DND-41 (cell line): ENCODE data around the gene TRERF1.

Experiments
- ATAC-seq: fragments of 200-7000 bp; cut with Tn5 transposase; 3 replicates; pipeline ENCODE4 v1.9.1; 2021; ENCODE audit warnings: low read depth; ENCODE audit not compliant: insufficient read depth
- DNase-seq: peaks from one replicate; pipeline ENCODE4 v3.0.0-alpha.2; 2020
- H2AFZ ChIP-seq: 2 replicates; pipeline ENCODE4 v1.6.0; 2012; ENCODE audit warnings: low read depth, low read length
- H3K27ac ChIP-seq: 2 replicates; pipeline ENCODE4 v1.5.1; 2012; ENCODE audit warnings: low read length, inconsistent platforms
- H3K27me3 ChIP-seq: fragments of 200-600 bp; sonication (generic); 2 replicates; pipeline ENCODE4 v1.6.0; 2012; ENCODE audit warnings: low read length, mild to moderate bottlenecking, inconsistent platforms; ENCODE audit not compliant: insufficient read depth, poor library complexity
- H3K36me3 ChIP-seq: 2 replicates; pipeline ENCODE4 v1.5.1; 2012; ENCODE audit warnings: low read length, inconsistent platforms; ENCODE audit not compliant: insufficient read depth
- H3K4me1 ChIP-seq: 2 replicates; pipeline ENCODE4 v1.5.1; 2012; ENCODE audit warnings: mild to moderate bottlenecking, low read length; ENCODE audit not compliant: insufficient read depth
- H3K4me2 ChIP-seq: 2 replicates; pipeline ENCODE4 v1.6.0; 2012; ENCODE audit warnings: mild to moderate bottlenecking, moderate library complexity, low read length, inconsistent platforms; ENCODE audit not compliant: insufficient read depth
- H3K4me3 ChIP-seq, 2 experiments: fragments of 200-600 bp in 1 of 2; shearing (Covaris generic) in 1 of 2; 2 replicates each; pipeline ENCODE4 v1.5.1; 2012 to 2016; ENCODE audit warnings: inconsistent platforms in 2 of 2, low read length in 2 of 2, mild to moderate bottlenecking in 2 of 2, low read depth in 1 of 2, moderate library complexity in 1 of 2
- H3K79me2 ChIP-seq: 2 replicates; pipeline ENCODE4 v1.6.0; 2012; ENCODE audit warnings: low read length, inconsistent platforms; ENCODE audit not compliant: insufficient read depth
- H3K9ac ChIP-seq: 2 replicates; pipeline ENCODE4 v1.6.0; 2012; ENCODE audit warnings: low read depth, mild to moderate bottlenecking, inconsistent platforms, low read length, moderate library complexity
- H3K9me3 ChIP-seq: 2 replicates; pipeline ENCODE4 v1.5.1; 2012; ENCODE audit warnings: low read length, moderate library complexity, mild to moderate bottlenecking, inconsistent platforms; ENCODE audit not compliant: insufficient read depth, severe bottlenecking
- H4K20me1 ChIP-seq: 2 replicates; pipeline ENCODE4 v1.6.0; 2012; ENCODE audit warnings: low read length; ENCODE audit not compliant: insufficient read depth
- CTCF ChIP-seq: IDR thresholded peaks from 2 replicates; pipeline ENCODE4 v1.5.1; 2012; ENCODE audit warnings: borderline replicate concordance, low read length, moderate library complexity, mild to moderate bottlenecking; ENCODE audit not compliant: poor library complexity, severe bottlenecking; ENCODE audit errors: extremely low read depth
- EZH2 ChIP-seq: IDR thresholded peaks from 3 replicates; pipeline ENCODE4 v1.6.1; 2012; ENCODE audit warnings: borderline replicate concordance, low read depth, mild to moderate bottlenecking, moderate library complexity, low read length, inconsistent platforms; ENCODE audit not compliant: severe bottlenecking

TRERF1 gene

GRCh38 chr6:42292004-42292740 lies 159.6 kb downstream of the TRERF1 start:
- TF ChIP-seq CTCF, result no peak
- no peak for TF ChIP-seq EZH2
- no peak overlapping the region for H3K27ac ChIP-seq
- no peak overlapping the region for H3K4me3 ChIP-seq
- no peak overlapping the region for H3K4me2 ChIP-seq
- H3K4me1 ChIP-seq, result no peaks in the 10 kb centered on the region; the same call in 1 of the 2 replicates
- H3K9ac ChIP-seq, result no peak overlapping the region
- H4K20me1 ChIP-seq, result no peaks in the 10 kb centered on the region
- H3K36me3 ChIP-seq, result no peaks in the 10 kb centered on the region
- no peak overlapping the region for H2AFZ ChIP-seq
- DNase-seq, result no peak
- H3K79me2 ChIP-seq, result no peaks in the 10 kb centered on the region
- no peak for ATAC-seq
- H3K9me3 ChIP-seq, result no peaks in the 10 kb centered on the region
- no peaks in the 10 kb centered on the region for H3K27me3 ChIP-seq

GRCh38 chr6:42287756-42288155 lies 164.0 kb downstream of the TRERF1 start:
- no peak for DNase-seq
- ATAC-seq, result no peak
- H3K4me3 ChIP-seq, result no peak overlapping the region
- H3K4me2 ChIP-seq, result no peak overlapping the region
- no peaks in the 10 kb centered on the region for H3K36me3 ChIP-seq
- no peaks in the 10 kb centered on the region for H4K20me1 ChIP-seq
- TF ChIP-seq CTCF, result no peak
- no peaks in the 10 kb centered on the region for H3K27me3 ChIP-seq
- H3K27ac ChIP-seq, result no peak overlapping the region
- no peaks in the 10 kb centered on the region for H3K9me3 ChIP-seq
- no peaks in the 10 kb centered on the region for H3K79me2 ChIP-seq
- no peak overlapping the region for H2AFZ ChIP-seq
- no peaks in the 10 kb centered on the region for H3K4me1 ChIP-seq
- H3K9ac ChIP-seq, result no peak overlapping the region

- H3K4me2 ChIP-seq, result no peak overlapping the region
- no peak for DNase-seq
These were observed 170.2 kb downstream of the TRERF1 start for GRCh38 chr6:42281570-42281969.

More at GRCh38 chr6:42281570-42281969, 170.2 kb downstream of the TRERF1 start:
- Histone ChIP-seq H3K4me3 (no peak overlapping the region), H3K27me3 (no peaks in the 10 kb centered on the region), H2AFZ (no peak overlapping the region), H4K20me1 (peaks cover 3% of the 10 kb centered on the region; the same call in 1 of the 2 replicates), H3K27ac (no peak overlapping the region), H3K9ac (no peak overlapping the region), H3K79me2 (no peaks in the 10 kb centered on the region), H3K36me3 (no peaks in the 10 kb centered on the region), H3K9me3 (no peaks in the 10 kb centered on the region), H3K4me1 (peaks cover 12% of the 10 kb centered on the region)
- TF ChIP-seq CTCF (no peak), EZH2 (no peak)
- no peak for ATAC-seq
